H9 (cell line): ENCODE results near the gene FREM1. TPM values are rescaled to one million over a fixed set of nuclear protein-coding genes. Genes with fewer than 3 reads are reported as not detected.

ENCODE experiments used
- DNase-seq: peaks from one replicate; pipeline ENCODE4 v3.0.0-alpha.2; 2017
- H2AFZ ChIP-seq: one replicate; pipeline ENCODE4 v1.6.1; 2013; ENCODE audit warnings: mild to moderate bottlenecking, low read length, control low read depth, moderate library complexity
- H2AK5ac ChIP-seq: 2 replicates; pipeline ENCODE4 v1.6.1; 2013; ENCODE audit warnings: low read length, control low read depth, mixed read lengths; ENCODE audit not compliant: insufficient read length
- H2BK120ac ChIP-seq: one replicate; pipeline ENCODE4 v1.6.1; 2013; ENCODE audit warnings: low read depth, mild to moderate bottlenecking, low read length, control low read depth, inconsistent platforms; ENCODE audit not compliant: poor library complexity, severe bottlenecking
- H2BK12ac ChIP-seq: 2 replicates; pipeline ENCODE4 v1.6.1; 2013; ENCODE audit warnings: low read length, control low read depth, mixed read lengths, low read depth; ENCODE audit not compliant: insufficient read length
- H2BK15ac ChIP-seq: 2 replicates; pipeline ENCODE4 v1.6.1; 2013; ENCODE audit warnings: low read depth, low read length, control low read depth
- H2BK20ac ChIP-seq: one replicate; pipeline ENCODE4 v1.6.1; 2013; ENCODE audit warnings: low read depth, mild to moderate bottlenecking, low read length, control low read depth, inconsistent platforms; ENCODE audit not compliant: poor library complexity, severe bottlenecking
- H2BK5ac ChIP-seq: 2 replicates; pipeline ENCODE4 v1.6.1; 2013; ENCODE audit warnings: low read length, control low read depth, mixed read lengths; ENCODE audit not compliant: insufficient read length
- H3K14ac ChIP-seq: 2 replicates; pipeline ENCODE4 v1.6.1; 2013; ENCODE audit warnings: low read length, control low read depth; ENCODE audit not compliant: insufficient read depth
- H3K18ac ChIP-seq: 2 replicates; pipeline ENCODE4 v1.6.1; 2013; ENCODE audit warnings: low read depth, mild to moderate bottlenecking, mixed read lengths, low read length, control low read depth; ENCODE audit not compliant: insufficient read length
- H3K23ac ChIP-seq: 2 replicates; pipeline ENCODE4 v1.6.1; 2013; ENCODE audit warnings: low read length, control low read depth, mixed read lengths, low read depth; ENCODE audit not compliant: insufficient read length
- H3K23me2 ChIP-seq: 2 replicates; pipeline ENCODE4 v1.6.1; 2013; ENCODE audit warnings: low read depth, mild to moderate bottlenecking, mixed read lengths, low read length, control low read depth; ENCODE audit not compliant: insufficient read length, poor library complexity, severe bottlenecking
- H3K27ac ChIP-seq: 2 replicates; pipeline ENCODE4 v1.5.1; 2013; ENCODE audit warnings: low read length, control low read depth, mixed read lengths, low read depth; ENCODE audit not compliant: insufficient read length
- H3K27me3 ChIP-seq: 2 replicates; pipeline ENCODE4 v1.6.1; 2013; ENCODE audit warnings: low read length, control low read depth, inconsistent platforms; ENCODE audit not compliant: insufficient read depth
- H3K4ac ChIP-seq: 2 replicates; pipeline ENCODE4 v1.6.1; 2013; ENCODE audit warnings: low read depth, mild to moderate bottlenecking, control low read depth, inconsistent platforms, low read length, moderate library complexity
- H3K4me1 ChIP-seq: 2 replicates; pipeline ENCODE4 v1.6.1; 2013; ENCODE audit warnings: low read length, control low read depth, inconsistent platforms; ENCODE audit not compliant: insufficient read depth
- H3K4me2 ChIP-seq: 2 replicates; pipeline ENCODE4 v1.6.1; 2013; ENCODE audit warnings: low read length, control low read depth, mixed read lengths; ENCODE audit not compliant: insufficient read length, insufficient read depth
- H3K56ac ChIP-seq: 2 replicates; pipeline ENCODE4 v1.6.1; 2013; ENCODE audit warnings: low read depth, mild to moderate bottlenecking, mixed read lengths, low read length, control low read depth; ENCODE audit not compliant: insufficient read length
- H3K79me1 ChIP-seq: 2 replicates; pipeline ENCODE4 v1.6.1; 2013; ENCODE audit warnings: low read depth, mild to moderate bottlenecking, moderate library complexity, low read length, control low read depth, inconsistent platforms; ENCODE audit not compliant: insufficient read depth, poor library complexity, severe bottlenecking
- H3K79me2 ChIP-seq: 2 replicates; pipeline ENCODE4 v1.6.1; 2013; ENCODE audit warnings: low read length, control low read depth, inconsistent platforms; ENCODE audit not compliant: insufficient read depth
- H3K9ac ChIP-seq: 2 replicates; pipeline ENCODE4 v1.6.1; 2013; ENCODE audit warnings: low read length, control low read depth, mixed read lengths; ENCODE audit not compliant: insufficient read length; ENCODE audit errors: extremely low read depth
- H3K9me3 ChIP-seq: one replicate; pipeline ENCODE4 v1.6.1; 2013; ENCODE audit warnings: low read depth, low read length, inconsistent platforms; ENCODE audit not compliant: control insufficient read depth
- H3T11ph ChIP-seq: one replicate; pipeline ENCODE4 v1.6.1; 2013; ENCODE audit warnings: mild to moderate bottlenecking, low read length, control low read depth, inconsistent platforms
- H4K20me1 ChIP-seq: one replicate; pipeline ENCODE4 v1.6.1; 2013; ENCODE audit not compliant: control insufficient read depth, insufficient read length, insufficient read depth
- H4K5ac ChIP-seq: 2 replicates; pipeline ENCODE4 v1.6.1; 2013; ENCODE audit warnings: low read depth, mild to moderate bottlenecking, mixed read lengths, low read length, control low read depth; ENCODE audit not compliant: insufficient read length
- H4K8ac ChIP-seq: replicated peaks from 2 replicates; pipeline ENCODE4 v1.6.1; 2013; ENCODE audit warnings: low read length, control low read depth, mixed read lengths, low read depth; ENCODE audit not compliant: insufficient read length
- H4K91ac ChIP-seq: 2 replicates; pipeline ENCODE4 v1.6.1; 2013; ENCODE audit warnings: low read depth, mild to moderate bottlenecking, moderate library complexity, mixed read lengths, low read length, control low read depth; ENCODE audit not compliant: insufficient read length
- H3K27ac Mint-ChIP-seq, 3 experiments: 2 replicates in 2 of 3; 3 replicates in 1 of 3; pipeline ENCODE4 v1.8.0; 2020 to 2021; ENCODE audit warnings: mixed read lengths in 3 of 3, mild to moderate bottlenecking in 1 of 3, moderate library complexity in 1 of 3
- H3K27me3 Mint-ChIP-seq: 2 replicates; pipeline ENCODE4 v1.8.0; 2021; ENCODE audit warnings: low read depth, mild to moderate bottlenecking, moderate library complexity, mixed read lengths
- H3K36me3 Mint-ChIP-seq, 3 experiments: 2 replicates in 2 of 3; 3 replicates in 1 of 3; pipeline ENCODE4 v1.8.0; 2020 to 2021; ENCODE audit warnings: low read depth in 3 of 3, mixed read lengths in 3 of 3; ENCODE audit not compliant: insufficient read depth in 1 of 3
- H3K4me1 Mint-ChIP-seq, 2 experiments: 2 replicates each; pipeline ENCODE4 v1.8.0; 2020; ENCODE audit warnings: mixed read lengths in 2 of 2
- H3K4me3 Mint-ChIP-seq, 2 experiments: 2 replicates in 1 of 2; 3 replicates in 1 of 2; pipeline ENCODE4 v1.8.0; 2020 to 2021; ENCODE audit warnings: mild to moderate bottlenecking in 2 of 2, mixed read lengths in 2 of 2, moderate library complexity in 1 of 2
- H3K9me3 Mint-ChIP-seq, 2 experiments: 2 replicates in 1 of 2; 3 replicates in 1 of 2; pipeline ENCODE4 v1.8.0; 2020; ENCODE audit warnings: mild to moderate bottlenecking in 2 of 2, mixed read lengths in 2 of 2, moderate library complexity in 1 of 2
- CTCF ChIP-seq: fragments of 200-600 bp; sonication (generic); conservative IDR thresholded peaks from 3 replicates; pipeline ENCODE4 v1.8.0; 2021; ENCODE audit warnings: antibody characterized with exemption, mild to moderate bottlenecking
- total RNA-seq: library from RNA; stranded (reverse); gene quantifications from 2 replicates; pipeline ENCODE4 v1.2.1, GENCODE V29; 2021

Gene FREM1
- total RNA-seq, 1 experiment from 2014 or later: 0.44 TPM

- Histone ChIP-seq H3K27ac (no peak overlapping the region), H2BK12ac (no peak overlapping the region), H2BK120ac (no peak overlapping the region), H3K79me2 (no peaks in the 10 kb centered on the region), H2AFZ (no peak overlapping the region), H3K23me2 (no peaks in the 10 kb centered on the region), H3K9me3 (no peaks in the 10 kb centered on the region), H3K4ac (no peak overlapping the region), H4K8ac (no peak overlapping the region), H2BK5ac (no peak overlapping the region), H4K91ac (no peak overlapping the region), H3K4me2 (no peak overlapping the region), H3K27me3 (no peaks in the 10 kb centered on the region), H2BK20ac (no peak overlapping the region), H2AK5ac (no peak overlapping the region), H3T11ph (no peak overlapping the region), H4K5ac (no peak overlapping the region), H3K4me1 (no peaks in the 10 kb centered on the region), H3K23ac (no peak overlapping the region), H4K20me1 (no peaks in the 10 kb centered on the region), H3K56ac (no peak overlapping the region), H3K14ac (no peak overlapping the region), H3K18ac (no peak overlapping the region), H3K9ac (no peak overlapping the region), H2BK15ac (no peak overlapping the region), H3K79me1 (no peaks in the 10 kb centered on the region)
- H3K9me3 Mint-ChIP-seq: peaks cover 9 to 10% of the 10 kb centered on the region in 2 experiments; a peak in 4 of 5 replicates
- no peak overlapping the region for H3K27ac Mint-ChIP-seq
- TF ChIP-seq CTCF: no peak
- H3K4me1 Mint-ChIP-seq: no peaks in the 10 kb centered on the region
- no peak overlapping the region for H3K4me3 Mint-ChIP-seq
- no peaks in the 10 kb centered on the region for H3K27me3 Mint-ChIP-seq
- peaks cover 0 to 17% (median 5%) of the 10 kb centered on the region in 3 experiments; a peak in 5 of 7 replicates for H3K36me3 Mint-ChIP-seq
- DNase-seq: no peak
Measured at GRCh38 chr9:14710804-14711203, 199.4 kb downstream of the FREM1 start.
